HepG2 (cell line): ENCODE measurements around the gene NOTCH4.

Source experiments
- ELK4 ChIP-seq: sonication (generic); formaldehyde crosslinking; IDR thresholded peaks from 2 replicates; pipeline ENCODE4 v1.9.0; 2021; ENCODE audit warnings: missing genetic modification reagents, borderline replicate concordance
- ZNF33B ChIP-seq: sonication (generic); formaldehyde crosslinking; IDR thresholded peaks from 2 replicates; pipeline ENCODE4 v1.5.1; 2020; ENCODE audit warnings: mild to moderate bottlenecking, missing genetic modification reagents

GRCh38 chr6:32146687-32147086 is 77.2 kb downstream of the NOTCH4 start:
- TF ChIP-seq ELK4 (CRISPR knock-in tag) (no peak), ZNF33B (CRISPR knock-in tag) (no peak)
